ENCODE results near the gene SPRYD3. TPM values are rescaled to one million over a fixed set of nuclear protein-coding genes. Genes with fewer than 3 reads are reported as not detected.

SPRYD3 gene
- total RNA-seq, 1 experiment from 2014 or later: 8.2 TPM

DNA sequence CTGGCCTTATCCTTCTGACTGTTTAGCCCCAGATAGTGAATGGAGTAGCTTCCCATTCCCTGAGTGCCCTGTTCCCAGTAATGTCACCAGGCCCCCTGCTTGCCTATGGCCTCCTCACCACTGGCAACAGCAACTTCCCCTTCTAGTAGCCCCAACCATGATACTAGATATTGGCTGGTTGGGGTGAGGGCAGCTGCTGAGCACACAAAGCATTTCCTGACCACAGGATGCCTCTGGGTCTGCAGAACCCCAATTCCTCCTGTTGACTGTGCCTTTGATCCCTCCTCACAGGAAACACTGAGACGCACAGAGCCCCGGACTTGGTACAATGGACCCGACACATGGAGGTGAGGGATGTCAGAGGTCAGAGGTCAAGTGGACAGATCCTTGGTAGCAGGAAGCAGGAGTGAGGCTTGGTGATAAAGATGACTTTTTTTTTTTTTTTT lies 24.7 kb upstream of the SPRYD3 start:
- Mint-ChIP-seq H3K27ac (ENCODE audit: unreplicated experiment) (peak overlapping the region; percentile 74), H3K9me3 (ENCODE audit: unreplicated experiment) (no peaks in the 10 kb centered on the region), H3K4me3 (ENCODE audit: unreplicated experiment) (no peak overlapping the region), H3K36me3 (ENCODE audit: insufficient read depth, unreplicated experiment) (peaks cover 19% of the 10 kb centered on the region), H3K27me3 (ENCODE audit: insufficient read depth, unreplicated experiment) (no peaks in the 10 kb centered on the region), H3K4me1 (ENCODE audit: low read depth, unreplicated experiment) (peaks cover 31% of the 10 kb centered on the region)
- DNase-seq: no peak
- H3K4me1 ChIP-seq: peaks cover 57% of the 10 kb centered on the region
- no peaks in the 10 kb centered on the region for H3K9me3 ChIP-seq
- no peaks in the 10 kb centered on the region for H3K27me3 ChIP-seq (replicated peaks; ENCODE audit: control insufficient read depth, insufficient read depth, low read length)
- intact Hi-C loops (cut with micrococcal nuclease; ENCODE audit: unreplicated experiment): no loop called here
- BruUV-seq (replicated peaks): no TSS peak
- TF ChIP-seq, protein P1, sequence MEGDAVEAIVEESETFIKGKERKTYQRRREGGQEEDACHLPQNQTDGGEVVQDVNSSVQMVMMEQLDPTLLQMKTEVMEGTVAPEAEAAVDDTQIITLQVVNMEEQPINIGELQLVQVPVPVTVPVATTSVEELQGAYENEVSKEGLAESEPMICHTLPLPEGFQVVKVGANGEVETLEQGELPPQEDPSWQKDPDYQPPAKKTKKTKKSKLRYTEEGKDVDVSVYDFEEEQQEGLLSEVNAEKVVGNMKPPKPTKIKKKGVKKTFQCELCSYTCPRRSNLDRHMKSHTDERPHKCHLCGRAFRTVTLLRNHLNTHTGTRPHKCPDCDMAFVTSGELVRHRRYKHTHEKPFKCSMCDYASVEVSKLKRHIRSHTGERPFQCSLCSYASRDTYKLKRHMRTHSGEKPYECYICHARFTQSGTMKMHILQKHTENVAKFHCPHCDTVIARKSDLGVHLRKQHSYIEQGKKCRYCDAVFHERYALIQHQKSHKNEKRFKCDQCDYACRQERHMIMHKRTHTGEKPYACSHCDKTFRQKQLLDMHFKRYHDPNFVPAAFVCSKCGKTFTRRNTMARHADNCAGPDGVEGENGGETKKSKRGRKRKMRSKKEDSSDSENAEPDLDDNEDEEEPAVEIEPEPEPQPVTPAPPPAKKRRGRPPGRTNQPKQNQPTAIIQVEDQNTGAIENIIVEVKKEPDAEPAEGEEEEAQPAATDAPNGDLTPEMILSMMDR (IDR thresholded peaks at IDR 0.05; ENCODE audit: insufficient read depth in 1 of 2, low read depth in 1 of 2, low read length in 1 of 2, severe bottlenecking in 1 of 2, unreplicated experiment in 1 of 2): no peak
- ChIA-PET POLR2A (interaction anchor here (0.6 to 1.4 kb wide), 4 partner anchors 25 to 98 kb away, joined by 3 to 12 read pairs (median 5); partner anchors contain the start of genes CSAD, EIF4B, SPRYD3 and ZNF740), CTCF (interaction anchor here (0.6 to 7.5 kb wide), 7 partner anchors 8 to 87 kb away, joined by 3 to 95 read pairs (median 4); partner anchors contain the start of gene SPRYD3)
- H3K4me3 ChIP-seq (ENCODE audit: low read depth, low read length): peak overlapping the region; percentile 9; the same call in 1 of the 2 replicates
- no peaks in the 10 kb centered on the region for H3K36me3 ChIP-seq (ENCODE audit: control insufficient read depth, insufficient read depth, low read length)

DNA sequence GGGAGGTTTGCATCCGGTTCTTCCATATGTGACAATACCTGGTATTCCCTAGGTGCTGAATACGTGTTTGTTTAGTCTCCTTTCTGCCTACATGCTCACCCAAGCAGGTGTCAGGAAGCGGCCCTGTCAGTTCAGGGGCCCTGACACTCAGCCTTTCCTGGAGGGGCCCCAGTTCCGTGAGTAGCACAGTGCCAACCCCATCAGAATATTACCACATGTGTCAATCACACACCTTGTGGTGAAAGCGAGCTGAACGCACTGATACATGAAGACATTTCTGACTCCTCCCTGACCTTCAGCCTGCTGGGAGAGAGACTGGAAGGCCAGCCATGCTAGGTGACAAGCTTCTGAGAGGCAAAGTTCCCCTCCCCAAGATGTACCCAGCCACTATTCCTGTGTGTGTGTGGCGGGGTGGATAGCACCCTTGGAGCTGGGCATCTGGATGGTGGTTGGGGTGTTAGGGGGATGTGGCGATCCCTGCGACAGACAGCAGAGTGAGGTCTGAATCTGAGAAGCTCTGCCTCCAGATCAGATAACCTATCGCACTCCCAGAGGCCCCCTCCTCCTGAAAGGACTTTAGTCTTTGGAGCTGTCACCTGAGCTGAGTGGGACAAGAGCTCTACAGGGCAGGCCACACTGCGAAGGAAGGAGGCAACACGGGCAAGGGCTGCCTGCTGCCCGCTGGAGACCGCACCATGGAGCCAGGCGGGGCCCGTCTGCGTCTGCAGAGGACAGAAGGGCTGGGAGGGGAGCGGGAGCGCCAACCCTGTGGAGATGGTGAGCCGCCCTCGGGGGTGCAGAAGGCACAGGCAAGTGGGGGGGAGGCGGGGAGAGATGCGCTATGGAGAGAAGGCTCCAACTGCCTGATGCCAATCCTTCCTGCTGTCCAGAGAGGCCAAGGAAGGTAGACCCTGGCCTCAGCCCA lies 24.0 kb upstream of the SPRYD3 start, which contains the start of gene SOAT2:
Gene SOAT2, plus strand, starts transcription at position 604 of the 925 bp plus-strand sequence. Its CDS starts 92 bp downstream, at position 696.
- Mint-ChIP-seq H3K27me3 (ENCODE audit: insufficient read depth, unreplicated experiment) (no peaks in the 10 kb centered on the region), H3K27ac (ENCODE audit: unreplicated experiment) (peak within 1 kb of the TSS; percentile 74), H3K36me3 (ENCODE audit: insufficient read depth, unreplicated experiment) (peaks cover 19% of the 10 kb centered on the region), H3K4me1 (ENCODE audit: low read depth, unreplicated experiment) (peaks cover 37% of the 10 kb centered on the region), H3K4me3 (ENCODE audit: unreplicated experiment) (peak within 1 kb of the TSS; percentile 50), H3K9me3 (ENCODE audit: unreplicated experiment) (no peaks in the 10 kb centered on the region)
- H3K27me3 ChIP-seq (replicated peaks; ENCODE audit: control insufficient read depth, insufficient read depth, low read length): no peaks in the 10 kb centered on the region
- BruUV-seq (replicated peaks): no TSS peak
- H3K36me3 ChIP-seq (ENCODE audit: control insufficient read depth, insufficient read depth, low read length): no peaks in the 10 kb centered on the region
- DNase-seq: peak; percentile 60 to 74
- TF ChIP-seq, protein P1 (IDR thresholded peaks at IDR 0.05; ENCODE audit: insufficient read depth in 1 of 2, low read depth in 1 of 2, low read length in 1 of 2, severe bottlenecking in 1 of 2, unreplicated experiment in 1 of 2): no peak
- H3K4me1 ChIP-seq: peaks cover 58% of the 10 kb centered on the region
- ChIA-PET POLR2A (interaction anchor here (0.6 to 1.4 kb wide), 8 partner anchors 17 to 97 kb away, joined by 3 to 12 read pairs (median 4); partner anchors contain the start of genes CSAD, EIF4B, SPRYD3 and ZNF740), CTCF (interaction anchor here (0.6 to 7.5 kb wide), 12 partner anchors 9 to 218 kb away, joined by 3 to 95 read pairs (median 4); partner anchors contain the start of gene SPRYD3)
- H3K9me3 ChIP-seq: no peaks in the 10 kb centered on the region
- peak within 1 kb of the TSS; percentile 9 for H3K4me3 ChIP-seq (ENCODE audit: low read depth, low read length)
- intact Hi-C loops (cut with micrococcal nuclease; ENCODE audit: unreplicated experiment): no loop called here

Measured in Caco-2 (cell line).